Measurements from ENCODE around the gene RBPJL. TPM values are rescaled to one million over a fixed set of nuclear protein-coding genes. Genes with fewer than 3 reads are reported as not detected.

Gene RBPJL
- total RNA-seq, 5 donors from 2014 or later (not counting 1 experiment from before 2014, with no cell fraction given) = 0.22 to 0.29 (median 0.26) TPM; not detected in 2

DNA sequence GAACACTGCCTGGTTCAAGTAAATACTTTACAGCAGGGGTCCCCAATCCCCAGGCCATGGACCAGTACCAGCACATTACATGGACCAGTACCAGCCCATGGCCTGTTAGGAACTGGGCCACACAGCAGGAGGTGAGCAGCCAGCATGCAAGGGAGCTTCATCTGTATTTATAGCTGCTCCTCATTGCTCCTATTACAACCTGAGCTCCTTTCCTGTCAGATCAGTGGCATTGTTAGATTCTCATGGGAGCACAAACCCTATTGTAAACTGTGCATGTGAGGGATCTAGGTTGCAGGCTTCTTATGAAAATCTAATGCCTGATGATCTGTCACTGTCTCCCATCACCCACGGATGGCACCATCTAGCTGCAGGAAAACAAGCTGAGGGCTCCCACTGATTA is 12.0 kb upstream of the RBPJL start:
- Histone ChIP-seq H3K36me3 (ENCODE audit: control insufficient read depth in 2 of 2, extremely low read depth in 1 of 2, insufficient read depth in 1 of 2, low read length in 1 of 2) (no peaks in the 10 kb centered on the region), H3K27me3 (replicated peaks in 1 of 2; ENCODE audit: control insufficient read depth in 2 of 2, extremely low read depth in 1 of 2, insufficient read depth in 2 of 2, low read length in 1 of 2) (peaks cover 11 to 46% of the 10 kb centered on the region in 2 experiments), H3K4me1 (ENCODE audit: control insufficient read depth in 1 of 2, extremely low read depth in 1 of 2, insufficient read depth in 2 of 2, low read length in 2 of 2) (peaks cover 0 to 20% of the 10 kb centered on the region in 2 experiments), H3K9me3 (no peaks in the 10 kb centered on the region), H3K4me3 (ENCODE audit: control insufficient read depth in 1 of 2, extremely low read depth in 1 of 2, low read length in 1 of 2) (no peak overlapping the region), H3K27ac (ENCODE audit: low read length) (no peak overlapping the region)
- no CpG with 5 or more reads among the region's 1 CpG for WGBS (ENCODE audit: insufficient coverage)
- CTCF ChIA-PET = interaction anchor here (0.7 to 2.6 kb wide), 11 partner anchors 9 to 265 kb away, joined by 4 to 9 read pairs (median 5); partner anchors contain the start of gene SYS1 (in 1 of the 2)
- Mint-ChIP-seq H3K4me1 (peaks cover 14 to 21% (median 17%) of the 10 kb centered on the region in 3 donors), H3K36me3 (no peaks in the 10 kb centered on the region), H3K27me3 (peaks cover 34 to 53% of the 10 kb centered on the region in 2 donors), H3K4me3 (peak overlapping the region in 1 of 3 donors; percentile 68), H3K27ac (no peak overlapping the region), H3K9me3 (no peaks in the 10 kb centered on the region)
- DNase-seq (no peak), ATAC-seq (replicated peaks in 1 of 4) (no peak)
- POLR2A ChIA-PET = interaction anchor here in 1 of 2 donors (0.6 kb wide), 1 partner anchor 79 kb away, joined by 3 read pairs; no protein-coding TSS in a partner anchor

DNA sequence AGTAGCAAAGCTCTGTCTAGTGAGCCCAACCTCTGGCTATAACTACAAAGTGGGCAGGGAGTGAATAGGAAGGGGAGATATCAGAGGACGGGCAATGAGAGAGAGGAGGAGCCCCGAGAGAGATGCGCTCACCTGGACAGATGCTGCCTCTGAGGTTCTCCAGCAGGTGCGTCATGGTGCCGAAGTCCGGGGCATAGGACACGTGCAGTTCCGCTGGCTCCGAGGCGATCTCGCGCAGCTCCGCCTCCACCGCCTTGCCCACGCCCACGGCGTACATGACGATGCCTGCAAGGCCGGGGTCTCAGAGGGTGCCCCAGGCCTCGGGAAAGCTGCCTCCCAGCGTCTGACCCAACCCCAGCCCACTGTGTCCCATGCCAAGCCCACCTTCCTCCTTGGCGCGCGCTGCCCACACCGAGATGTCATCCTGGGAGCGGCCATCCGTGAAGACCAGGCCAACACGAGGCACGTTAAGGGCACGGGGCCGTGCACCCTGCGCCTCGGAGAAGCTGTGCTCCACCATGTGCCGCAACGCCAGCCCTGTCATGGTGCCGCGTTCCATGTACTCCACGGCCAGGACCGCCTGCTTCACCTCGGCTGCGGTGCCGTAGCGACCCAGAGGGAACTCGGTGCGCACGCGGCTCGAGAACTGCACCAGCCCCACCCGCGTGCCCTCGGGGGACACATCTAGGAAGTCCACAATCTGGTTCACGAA is 8.7 kb upstream of the RBPJL start:
- Mint-ChIP-seq H3K4me1 (peaks cover 6 to 8% (median 7%) of the 10 kb centered on the region in 3 donors), H3K9me3 (no peaks in the 10 kb centered on the region), H3K4me3 (no peak overlapping the region), H3K27ac (no peak overlapping the region), H3K36me3 (no peaks in the 10 kb centered on the region), H3K27me3 (peaks cover 21 to 48% of the 10 kb centered on the region in 2 donors)
- ChIA-PET POLR2A (no interaction called here), CTCF (no interaction called here)
- Histone ChIP-seq H3K27ac (ENCODE audit: low read length) (no peak overlapping the region), H3K4me3 (ENCODE audit: control insufficient read depth in 1 of 2, extremely low read depth in 1 of 2, low read length in 1 of 2) (no peak overlapping the region), H3K4me1 (ENCODE audit: control insufficient read depth in 1 of 2, extremely low read depth in 1 of 2, insufficient read depth in 2 of 2, low read length in 2 of 2) (peaks cover 0 to 11% of the 10 kb centered on the region in 2 experiments), H3K36me3 (ENCODE audit: control insufficient read depth in 2 of 2, extremely low read depth in 1 of 2, insufficient read depth in 1 of 2, low read length in 1 of 2) (no peaks in the 10 kb centered on the region), H3K9me3 (no peaks in the 10 kb centered on the region), H3K27me3 (replicated peaks in 1 of 2; ENCODE audit: control insufficient read depth in 2 of 2, extremely low read depth in 1 of 2, insufficient read depth in 2 of 2, low read length in 1 of 2) (peaks cover 11 to 41% of the 10 kb centered on the region in 2 experiments)
- DNase-seq (no peak), ATAC-seq (replicated peaks in 1 of 4) (no peak)
- 92% methylated on average over 52 of the region's 52 CpGs for WGBS (ENCODE audit: insufficient coverage)

DNA sequence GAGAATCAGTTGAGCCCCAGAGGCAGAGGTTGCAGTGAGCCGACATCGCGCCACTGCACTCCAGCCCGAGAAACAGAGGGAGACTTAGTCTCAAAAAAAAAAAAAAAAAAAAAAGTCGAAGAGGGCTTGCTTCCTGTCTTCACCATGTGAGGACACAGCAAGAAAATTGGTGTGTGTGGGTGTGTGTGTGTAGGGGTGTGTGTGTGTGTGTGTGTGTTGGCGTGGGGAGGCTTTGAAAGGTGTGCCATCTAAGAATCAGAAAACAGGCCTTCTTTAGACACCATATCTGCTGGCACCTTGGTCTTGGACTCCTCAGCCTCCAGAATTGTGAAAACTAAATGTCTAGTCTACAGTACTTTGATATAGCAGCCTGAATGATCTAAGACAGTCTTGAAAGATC is 6.9 kb upstream of the RBPJL start:
- ChIA-PET CTCF (interaction anchor here in 1 of 2 donors (0.7 to 1.3 kb wide), 2 partner anchors 8 to 18 kb away, joined by 3 to 10 read pairs; no protein-coding TSS in a partner anchor), POLR2A (no interaction called here)
- Mint-ChIP-seq H3K36me3 (no peaks in the 10 kb centered on the region), H3K9me3 (no peaks in the 10 kb centered on the region), H3K4me1 (peaks cover 0 to 3% (median 0%) of the 10 kb centered on the region in 3 donors), H3K4me3 (no peak overlapping the region), H3K27me3 (peaks cover 36 to 55% of the 10 kb centered on the region in 2 donors), H3K27ac (no peak overlapping the region)
- Histone ChIP-seq H3K27ac (ENCODE audit: low read length) (no peak overlapping the region), H3K4me1 (ENCODE audit: control insufficient read depth in 1 of 2, extremely low read depth in 1 of 2, insufficient read depth in 2 of 2, low read length in 2 of 2) (no peaks in the 10 kb centered on the region), H3K27me3 (replicated peaks in 1 of 2; ENCODE audit: control insufficient read depth in 2 of 2, extremely low read depth in 1 of 2, insufficient read depth in 2 of 2, low read length in 1 of 2) (peaks cover 3 to 43% of the 10 kb centered on the region in 2 experiments), H3K9me3 (no peaks in the 10 kb centered on the region), H3K4me3 (ENCODE audit: control insufficient read depth in 1 of 2, extremely low read depth in 1 of 2, low read length in 1 of 2) (no peak overlapping the region), H3K36me3 (ENCODE audit: control insufficient read depth in 2 of 2, extremely low read depth in 1 of 2, insufficient read depth in 1 of 2, low read length in 1 of 2) (no peaks in the 10 kb centered on the region)
- WGBS (ENCODE audit: insufficient coverage) = 100% methylated on average over 1 of the region's 6 CpGs
- no peak for ATAC-seq (replicated peaks in 1 of 4)
- no peak for DNase-seq

DNA sequence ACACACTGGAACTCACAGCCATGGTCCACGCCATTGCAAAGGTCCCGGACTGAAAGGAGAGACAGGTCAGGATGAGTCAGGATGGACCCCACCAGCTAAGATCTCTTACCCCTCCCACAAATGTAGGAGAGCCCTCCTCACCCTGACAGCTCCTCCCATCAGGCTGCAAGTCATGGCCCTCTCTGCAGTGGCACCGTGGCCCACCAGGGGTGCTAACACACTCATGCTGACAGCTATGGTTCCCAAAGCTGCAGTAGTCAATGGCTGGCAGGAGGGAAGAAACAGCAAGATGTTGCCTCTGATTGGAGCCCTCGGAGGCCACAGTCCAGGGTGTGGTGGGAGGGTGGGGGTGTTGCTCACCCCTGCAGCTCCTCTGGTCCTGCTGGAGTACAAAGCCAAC is 5.7 kb upstream of the RBPJL start:
- no peak overlapping the region for H3K27ac Mint-ChIP-seq
- ChIA-PET CTCF (interaction anchor here (0.6 to 1.3 kb wide), 3 partner anchors 9 to 350 kb away, joined by 3 read pairs; no protein-coding TSS in a partner anchor), POLR2A (no interaction called here)
- no peak overlapping the region for H3K4me3 ChIP-seq (ENCODE audit: control insufficient read depth in 1 of 2, extremely low read depth in 1 of 2, low read length in 1 of 2)
- H3K9me3 Mint-ChIP-seq = no peaks in the 10 kb centered on the region
- no peak overlapping the region for H3K4me3 Mint-ChIP-seq
- 0% methylated on average over 1 of the region's 4 CpGs for WGBS (ENCODE audit: insufficient coverage)
- ATAC-seq (replicated peaks in 1 of 4) (peak in 2 of 4 experiments; percentile 52 to 70), DNase-seq (peak in 10 of 35 experiments; percentile 13 to 33 (median 18))
- no peaks in the 10 kb centered on the region for H3K9me3 ChIP-seq
- peaks cover 2 to 46% of the 10 kb centered on the region in 2 experiments for H3K27me3 ChIP-seq (replicated peaks in 1 of 2; ENCODE audit: control insufficient read depth in 2 of 2, extremely low read depth in 1 of 2, insufficient read depth in 2 of 2, low read length in 1 of 2)
- peaks cover 0 to 3% (median 0%) of the 10 kb centered on the region in 3 donors for H3K4me1 Mint-ChIP-seq
- H3K36me3 Mint-ChIP-seq = no peaks in the 10 kb centered on the region
- peaks cover 42 to 56% of the 10 kb centered on the region in 2 donors for H3K27me3 Mint-ChIP-seq
- no peaks in the 10 kb centered on the region for H3K36me3 ChIP-seq (ENCODE audit: control insufficient read depth in 2 of 2, extremely low read depth in 1 of 2, insufficient read depth in 1 of 2, low read length in 1 of 2)
- H3K27ac ChIP-seq (ENCODE audit: low read length) = no peak overlapping the region
- no peaks in the 10 kb centered on the region for H3K4me1 ChIP-seq (ENCODE audit: control insufficient read depth in 1 of 2, extremely low read depth in 1 of 2, insufficient read depth in 2 of 2, low read length in 2 of 2)

DNA sequence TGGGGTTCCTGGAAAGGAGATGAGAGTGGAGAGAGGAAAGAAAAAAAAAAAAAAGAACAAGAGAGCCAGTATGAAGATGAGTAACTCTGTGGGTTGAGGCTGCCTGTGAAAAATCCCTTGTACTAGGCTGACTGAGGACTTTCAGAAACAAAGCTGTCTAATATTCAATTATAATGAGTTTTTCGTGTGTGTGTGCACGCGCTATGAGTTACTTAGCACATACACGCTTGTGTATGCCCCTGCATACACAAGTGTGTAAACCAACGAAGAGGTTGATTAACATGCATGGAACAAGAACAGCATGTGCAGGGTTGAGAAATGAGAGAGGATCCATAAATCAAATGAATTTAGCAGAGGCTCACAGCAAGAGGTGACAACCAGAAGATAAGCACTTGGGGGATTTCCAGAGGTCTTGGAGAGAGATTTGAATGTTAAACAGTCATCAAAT is 4.8 kb upstream of the RBPJL start:
- Mint-ChIP-seq H3K27me3 (peaks cover 39 to 56% of the 10 kb centered on the region in 2 donors), H3K9me3 (no peaks in the 10 kb centered on the region), H3K36me3 (no peaks in the 10 kb centered on the region), H3K27ac (no peak overlapping the region), H3K4me1 (peaks cover 0 to 3% (median 0%) of the 10 kb centered on the region in 3 donors), H3K4me3 (no peak overlapping the region)
- Histone ChIP-seq H3K27ac (ENCODE audit: low read length) (no peak overlapping the region), H3K4me1 (ENCODE audit: control insufficient read depth in 1 of 2, extremely low read depth in 1 of 2, insufficient read depth in 2 of 2, low read length in 2 of 2) (peaks cover 0 to 4% of the 10 kb centered on the region in 2 experiments), H3K27me3 (replicated peaks in 1 of 2; ENCODE audit: control insufficient read depth in 2 of 2, extremely low read depth in 1 of 2, insufficient read depth in 2 of 2, low read length in 1 of 2) (peaks cover 2 to 52% of the 10 kb centered on the region in 2 experiments), H3K36me3 (ENCODE audit: control insufficient read depth in 2 of 2, extremely low read depth in 1 of 2, insufficient read depth in 1 of 2, low read length in 1 of 2) (no peaks in the 10 kb centered on the region), H3K9me3 (no peaks in the 10 kb centered on the region), H3K4me3 (ENCODE audit: control insufficient read depth in 1 of 2, extremely low read depth in 1 of 2, low read length in 1 of 2) (no peak overlapping the region)
- WGBS (ENCODE audit: insufficient coverage) = no CpG with 5 or more reads among the region's 5 CpGs
- POLR2A ChIA-PET = no interaction called here
- ATAC-seq (replicated peaks in 1 of 4) (no peak), DNase-seq (no peak)
- CTCF ChIA-PET = interaction anchor here (0.6 to 0.7 kb wide), 4 partner anchors 8 to 559 kb away, joined by 3 read pairs; no protein-coding TSS in a partner anchor

DNA sequence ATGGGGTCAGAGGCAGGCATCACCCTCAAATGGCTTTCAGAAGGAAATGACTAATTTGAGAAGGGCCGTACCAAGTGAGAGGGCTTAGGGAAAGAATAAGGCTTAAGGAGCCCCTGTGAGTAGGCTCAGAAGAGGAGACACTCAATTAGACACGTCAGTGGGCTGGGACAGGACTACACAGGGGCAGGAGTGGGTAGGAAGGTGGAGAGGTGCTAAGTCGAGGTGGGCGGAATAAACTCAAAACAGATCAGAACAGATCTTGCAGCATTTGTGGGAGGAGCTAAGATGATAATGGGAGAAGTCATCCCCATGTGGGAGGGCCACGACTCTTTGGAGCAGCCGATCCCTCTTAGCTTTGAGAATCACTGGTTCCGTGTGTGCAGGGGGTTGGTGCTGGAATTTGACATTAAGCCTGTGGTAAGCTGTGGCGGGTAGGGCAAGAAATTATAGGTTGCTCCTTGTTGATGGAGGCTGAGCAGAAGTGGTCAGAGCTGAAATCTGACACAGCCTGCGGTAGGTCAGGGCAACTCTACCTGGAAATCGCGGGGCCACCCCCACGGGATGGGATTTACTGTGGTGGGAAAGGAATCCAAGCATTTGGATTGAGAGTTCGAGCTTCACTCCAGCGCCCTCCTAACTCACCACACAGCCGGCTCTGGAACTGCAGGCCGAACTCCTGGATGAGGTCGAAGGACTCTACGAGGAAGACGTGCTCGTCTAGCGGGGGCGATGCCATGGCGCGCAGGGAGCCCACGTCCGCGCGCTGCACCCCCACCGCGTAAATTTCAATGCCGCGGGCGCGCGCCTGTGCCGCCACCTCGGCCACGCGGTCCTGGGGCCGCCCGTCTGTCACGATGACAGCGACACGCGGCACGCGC is 2.8 kb upstream of the RBPJL start:
- ChIA-PET CTCF (interaction anchor here (1.0 to 1.3 kb wide), 2 partner anchors 9 to 467 kb away, joined by 4 read pairs; no protein-coding TSS in a partner anchor), POLR2A (no interaction called here)
- DNase-seq = no peak
- Histone ChIP-seq H3K36me3 (ENCODE audit: control insufficient read depth in 2 of 2, extremely low read depth in 1 of 2, insufficient read depth in 1 of 2, low read length in 1 of 2) (no peaks in the 10 kb centered on the region), H3K27ac (ENCODE audit: low read length) (no peak overlapping the region), H3K4me3 (ENCODE audit: control insufficient read depth in 1 of 2, extremely low read depth in 1 of 2, low read length in 1 of 2) (no peak overlapping the region), H3K9me3 (no peaks in the 10 kb centered on the region), H3K4me1 (ENCODE audit: control insufficient read depth in 1 of 2, extremely low read depth in 1 of 2, insufficient read depth in 2 of 2, low read length in 2 of 2) (peaks cover 0 to 4% of the 10 kb centered on the region in 2 experiments), H3K27me3 (replicated peaks in 1 of 2; ENCODE audit: control insufficient read depth in 2 of 2, extremely low read depth in 1 of 2, insufficient read depth in 2 of 2, low read length in 1 of 2) (peaks cover 2 to 59% of the 10 kb centered on the region in 2 experiments)
- no peaks in the 10 kb centered on the region for H3K9me3 Mint-ChIP-seq
- peaks cover 0 to 3% (median 0%) of the 10 kb centered on the region in 3 donors for H3K4me1 Mint-ChIP-seq
- H3K4me3 Mint-ChIP-seq = no peak overlapping the region
- WGBS (ENCODE audit: insufficient coverage) = 53% methylated on average over 41 of the region's 47 CpGs
- no peak overlapping the region for H3K27ac Mint-ChIP-seq
- H3K27me3 Mint-ChIP-seq = peaks cover 35 to 57% of the 10 kb centered on the region in 2 donors
- H3K36me3 Mint-ChIP-seq = no peaks in the 10 kb centered on the region
- ATAC-seq (replicated peaks in 1 of 4) = no peak
